Right forelimb (tissue), 1 donor: ENCODE results near the gene GRM7.

ENCODE experiments used
- DNase-seq: peaks from one replicate; pipeline ENCODE4 v3.0.0-alpha.2; 2018

GRM7 gene

GRCh38 chr3:7322957-7323669 is 462.2 kb downstream of the GRM7 start:
- no peak for DNase-seq

GRCh38 chr3:7328339-7328738 is 467.4 kb downstream of the GRM7 start:
- DNase-seq = no peak

GRCh38 chr3:7332696-7333095 is 471.8 kb downstream of the GRM7 start:
- DNase-seq = no peak

- DNase-seq = no peak
Measured at GRCh38 chr3:7333125-7333524, 472.2 kb downstream of the GRM7 start.

GRCh38 chr3:7340795-7341194 is 479.9 kb downstream of the GRM7 start:
- no peak for DNase-seq

GRCh38 chr3:7346364-7346763 is 485.4 kb downstream of the GRM7 start:
- no peak for DNase-seq

- DNase-seq = no peak
Measured at GRCh38 chr3:7357101-7357500, 496.2 kb downstream of the GRM7 start.

GRCh38 chr3:7367968-7368367 is 507.1 kb downstream of the GRM7 start:
- DNase-seq = no peak

GRCh38 chr3:7368597-7368996 is 507.7 kb downstream of the GRM7 start:
- no peak for DNase-seq

- no peak for DNase-seq
Measured at GRCh38 chr3:7371693-7372572, 511.0 kb downstream of the GRM7 start.

GRCh38 chr3:7377103-7377502 is 516.2 kb downstream of the GRM7 start:
- DNase-seq = no peak

- no peak for DNase-seq
Measured at GRCh38 chr3:7381741-7382140, 520.8 kb downstream of the GRM7 start.

GRCh38 chr3:7382293-7383010 is 521.5 kb downstream of the GRM7 start:
- no peak for DNase-seq

GRCh38 chr3:7385635-7386034 is 524.7 kb downstream of the GRM7 start:
- no peak for DNase-seq

- no peak for DNase-seq
Measured at GRCh38 chr3:7388026-7388425, 527.1 kb downstream of the GRM7 start.

GRCh38 chr3:7392206-7392605 is 531.3 kb downstream of the GRM7 start:
- no peak for DNase-seq

GRCh38 chr3:7393944-7394605 is 533.2 kb downstream of the GRM7 start:
- DNase-seq = no peak

- DNase-seq = no peak
Measured at GRCh38 chr3:7396534-7396933, 535.6 kb downstream of the GRM7 start.

- no peak for DNase-seq
Measured at GRCh38 chr3:7397097-7397496, 536.2 kb downstream of the GRM7 start.

- DNase-seq = no peak
Measured at GRCh38 chr3:7400360-7400759, 539.4 kb downstream of the GRM7 start.

GRCh38 chr3:7401418-7401817 is 540.5 kb downstream of the GRM7 start:
- DNase-seq = no peak

- DNase-seq = no peak
Measured at GRCh38 chr3:7407107-7407506, 546.2 kb downstream of the GRM7 start.

GRCh38 chr3:7410782-7411181 is 549.9 kb downstream of the GRM7 start:
- no peak for DNase-seq
